GM18951 (cell line): ENCODE measurements around the gene LRRC43.

Experiments
- POLR2A ChIP-seq: IDR thresholded peaks from 4 replicates; pipeline ENCODE4 v1.6.1; 2011; ENCODE audit warnings: mild to moderate bottlenecking; ENCODE audit not compliant: insufficient read length, insufficient read depth; ENCODE audit errors: extremely low read depth
- in situ Hi-C: fragments of 300-500 bp; cut with MboI; formaldehyde crosslinking; loops from one replicate; pipeline ENCODE4 v1.12.0; 2022; ENCODE audit warnings: low sequenced_read_pairs, mixed read lengths, inconsistent platforms; ENCODE audit not compliant: unreplicated experiment

LRRC43 gene

GRCh38 chr12:122230798-122231197 lies 47.9 kb downstream of the LRRC43 start:
- no peak for TF ChIP-seq POLR2A
- in situ Hi-C loops, result no loop called here

GRCh38 chr12:122232691-122233090 lies 49.8 kb downstream of the LRRC43 start:
- TF ChIP-seq POLR2A, result no peak
- in situ Hi-C loops, result no loop called here

GRCh38 chr12:122235741-122236140 lies 52.8 kb downstream of the LRRC43 start:
- in situ Hi-C loops, result no loop called here
- no peak for TF ChIP-seq POLR2A

- no peak for TF ChIP-seq POLR2A
- in situ Hi-C loops, result no loop called here
These were observed 55.9 kb downstream of the LRRC43 start for GRCh38 chr12:122238861-122239260.

- in situ Hi-C loops, result no loop called here
- no peak for TF ChIP-seq POLR2A
These were observed 61.0 kb downstream of the LRRC43 start for GRCh38 chr12:122243965-122244364.

GRCh38 chr12:122244565-122245371 lies 61.8 kb downstream of the LRRC43 start:
- TF ChIP-seq POLR2A, result no peak
- in situ Hi-C loops, result no loop called here

GRCh38 chr12:122245553-122245952 lies 62.6 kb downstream of the LRRC43 start:
- no peak for TF ChIP-seq POLR2A
- in situ Hi-C loops, result no loop called here

- no peak for TF ChIP-seq POLR2A
- in situ Hi-C loops, result no loop called here
These were observed 67.1 kb downstream of the LRRC43 start for GRCh38 chr12:122250047-122250446.

GRCh38 chr12:122250536-122250935 lies 67.6 kb downstream of the LRRC43 start:
- TF ChIP-seq POLR2A, result no peak
- in situ Hi-C loops, result no loop called here
